NCI-H345 treated with DMSO at 0.1 percent for 48 hours (cell line): Measurements from ENCODE around the gene KRTAP16-1.
"Not testable (repeated sequence)": the region's sequence is repeated elsewhere in the genome, so short reads cannot be mapped to it uniquely, and the experiment has no call there.

Experiments
- DNase-seq: peaks from one replicate; lab custom pipeline; 2025; ENCODE audit not compliant: unreplicated experiment; lab: John Stamatoyannopoulos, UW

Gene KRTAP16-1

DNA sequence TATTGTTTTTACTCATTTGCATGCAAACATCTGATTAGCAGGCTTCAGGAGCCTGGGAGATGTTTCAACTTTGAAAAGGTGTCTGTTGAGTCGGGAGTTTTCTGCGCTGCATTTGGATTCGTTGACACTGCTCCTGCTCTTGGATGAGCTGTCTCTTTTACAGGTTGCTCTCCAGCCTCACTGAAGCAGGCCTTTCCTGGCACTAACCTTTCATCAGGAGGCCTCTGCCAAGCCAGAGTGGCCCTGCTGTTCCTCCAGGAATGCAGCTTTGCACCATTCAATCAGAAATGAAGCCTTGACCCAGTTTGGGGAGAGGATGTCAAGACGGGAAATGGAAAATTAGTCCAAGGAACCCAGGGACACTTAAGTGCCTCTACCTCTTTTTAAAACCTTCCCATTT is 6.1 kb downstream of the KRTAP16-1 start:
- DNase-seq = no peak

DNA sequence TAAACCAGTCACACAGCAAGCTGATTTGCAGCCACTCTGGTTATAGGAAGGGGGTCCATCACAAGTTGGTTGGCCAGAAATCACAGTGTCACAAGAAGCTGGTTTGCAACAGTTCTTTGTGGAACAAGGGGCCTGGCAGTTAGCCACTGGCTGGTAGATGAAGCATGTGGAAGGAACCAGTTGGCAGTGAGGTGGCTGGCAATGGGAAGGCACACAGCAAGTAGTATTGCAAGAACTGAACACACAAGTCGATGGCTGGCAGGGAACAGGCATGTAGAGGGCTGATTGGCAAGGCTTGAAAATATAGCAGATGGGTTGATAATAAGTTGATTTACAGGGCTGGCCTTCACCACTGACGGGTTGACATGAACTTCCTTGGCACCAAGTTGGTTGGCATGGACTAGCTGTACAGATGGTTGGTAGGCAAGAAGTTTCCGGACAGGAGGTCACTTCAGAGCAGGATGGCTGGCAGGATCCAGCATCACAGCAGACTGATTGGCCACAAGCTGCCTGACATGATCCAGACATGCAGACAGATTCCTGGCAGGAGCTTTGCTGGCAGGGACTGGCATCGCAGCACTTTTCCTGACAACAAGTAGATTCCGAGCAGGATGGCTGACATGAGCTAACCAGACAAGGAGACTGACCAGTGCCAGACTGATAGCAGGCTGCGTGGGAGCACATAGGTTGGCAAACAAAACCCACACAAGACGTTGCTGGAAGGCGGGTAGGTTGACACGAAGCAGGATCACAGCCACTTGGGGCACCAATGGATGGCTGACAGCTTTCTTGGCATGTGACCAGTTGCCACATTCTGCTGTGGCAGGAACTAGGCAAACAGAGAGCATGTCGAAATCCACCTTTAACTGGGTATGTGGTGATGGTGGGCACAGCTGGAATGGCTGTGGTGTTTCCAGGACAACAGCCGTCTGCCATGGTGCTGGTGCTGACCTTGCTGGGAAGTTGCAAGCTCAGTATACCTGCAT is 6.9 kb downstream of the KRTAP16-1 start, which contains the start of gene KRTAP29-1:
Gene KRTAP29-1, minus strand, starts transcription at position 936 of the 986 bp plus-strand sequence. Its CDS starts 0 bp downstream, at position 936.
- DNase-seq = no peak

DNA sequence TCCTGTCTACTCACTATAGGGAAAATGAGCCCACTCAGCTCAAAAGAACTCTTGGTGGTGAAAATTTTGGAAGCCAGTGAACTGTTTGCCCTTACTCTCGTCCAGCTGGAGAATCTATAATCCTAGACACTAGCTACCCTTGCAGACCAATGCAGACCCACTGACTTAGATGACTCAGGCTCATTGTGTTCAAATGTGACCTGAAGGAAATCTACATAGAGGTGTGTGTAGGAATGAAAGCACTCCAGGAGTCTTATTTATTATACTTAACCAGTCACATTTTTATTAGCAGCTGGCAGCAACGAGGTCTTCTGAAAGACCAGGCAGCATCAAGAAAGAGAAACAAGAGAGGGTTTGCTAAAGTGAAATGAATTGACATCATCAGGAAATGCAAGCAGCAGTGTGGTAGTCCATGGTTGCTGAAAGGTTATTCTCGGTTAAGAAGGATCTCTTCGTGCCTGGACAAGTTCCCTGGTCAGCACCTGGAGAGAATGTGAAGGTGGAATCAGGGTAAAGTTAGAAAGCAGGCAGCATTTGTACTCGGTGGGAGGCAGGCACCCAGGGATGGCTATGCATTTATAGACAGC is 7.8 kb downstream of the KRTAP16-1 start:
- DNase-seq = no peak

DNA sequence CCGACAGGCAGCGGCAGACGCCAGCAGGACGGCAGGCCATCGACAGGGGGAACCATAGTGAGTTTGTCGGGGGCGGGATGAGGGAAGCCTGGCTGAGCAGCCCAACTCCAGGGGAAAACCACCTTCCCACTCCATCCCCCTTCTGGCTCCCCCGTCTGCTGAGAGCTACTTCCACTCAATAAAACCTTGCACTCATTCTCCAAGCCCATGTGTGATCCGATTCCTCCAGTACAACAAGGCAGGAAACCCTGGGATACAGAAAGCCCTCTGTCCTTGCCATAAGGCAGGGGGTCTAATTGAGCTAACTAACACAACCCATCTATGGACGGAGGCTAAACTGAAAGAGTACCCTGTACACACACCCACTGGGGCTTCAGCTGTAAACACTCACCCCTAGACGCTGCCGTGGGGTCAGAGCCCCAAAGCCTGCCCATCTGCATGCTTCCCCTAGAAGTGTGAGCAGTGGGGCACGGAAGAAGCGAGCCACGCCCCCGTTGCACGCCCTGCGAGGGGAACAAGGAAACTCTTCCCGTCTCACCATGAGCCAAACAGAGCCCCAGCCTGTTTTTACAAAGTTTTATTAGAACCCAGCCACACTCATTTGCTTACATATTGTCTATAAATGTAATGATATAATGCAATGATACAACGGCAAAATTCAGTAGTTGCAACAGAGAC is 10.5 kb downstream of the KRTAP16-1 start:
- no peak for DNase-seq

DNA sequence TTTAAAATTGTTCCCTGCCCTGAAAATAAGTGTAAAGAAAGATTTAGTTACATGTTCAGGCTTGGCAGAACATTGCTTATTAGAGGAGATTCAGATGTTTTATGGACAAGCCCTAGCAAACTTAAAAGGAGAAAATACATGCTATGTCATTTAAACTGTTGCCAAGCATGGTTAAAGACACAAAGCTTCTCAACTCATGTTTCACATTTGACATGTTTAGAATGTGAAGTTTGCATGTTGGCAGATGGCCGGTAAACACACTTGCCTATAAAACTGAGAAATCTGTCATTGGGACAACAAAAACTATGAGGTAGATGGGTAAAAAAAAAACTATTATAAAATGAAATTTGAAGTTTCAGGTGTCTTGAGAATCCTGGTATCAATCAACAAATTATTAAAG is 12.3 kb downstream of the KRTAP16-1 start:
- DNase-seq = no peak

DNA sequence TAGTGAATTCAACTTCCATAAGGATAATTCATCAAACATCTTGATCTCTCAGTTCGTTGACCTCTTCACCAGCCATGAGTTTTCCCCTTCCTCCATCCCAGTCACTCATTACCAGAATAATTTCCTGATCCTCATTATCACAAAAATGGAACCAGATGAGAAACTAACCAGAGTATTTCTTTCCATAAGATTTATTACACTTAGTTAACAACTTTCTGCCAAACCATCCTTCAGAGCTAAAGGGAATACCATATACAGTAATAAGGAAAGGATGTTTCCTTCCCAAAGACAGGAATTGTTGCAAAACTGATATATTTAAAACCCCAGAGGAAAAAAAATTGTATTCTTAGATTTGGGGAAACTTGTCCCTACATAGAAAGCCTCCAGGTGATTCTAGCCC is 15.1 kb downstream of the KRTAP16-1 start:
- DNase-seq = no peak

DNA sequence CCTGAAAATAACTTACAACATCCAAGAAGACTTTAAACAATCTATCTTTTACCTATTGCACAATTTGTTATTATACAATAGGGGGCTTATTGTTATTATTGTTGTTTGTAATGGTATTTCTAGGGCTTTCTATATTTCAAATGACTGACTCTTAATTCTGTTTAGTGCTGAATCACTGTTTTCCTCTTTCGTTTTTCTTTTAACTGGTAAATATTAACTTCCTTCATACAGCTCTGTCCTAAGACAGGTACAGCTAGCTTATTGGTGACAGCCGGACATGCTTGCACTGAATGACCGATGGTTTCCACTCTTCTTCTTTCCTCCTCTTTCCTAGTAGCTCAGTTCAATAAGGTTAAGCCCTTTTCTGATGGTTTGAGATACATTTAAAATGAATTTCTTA is 22.1 kb downstream of the KRTAP16-1 start:
- no peak for DNase-seq

DNA sequence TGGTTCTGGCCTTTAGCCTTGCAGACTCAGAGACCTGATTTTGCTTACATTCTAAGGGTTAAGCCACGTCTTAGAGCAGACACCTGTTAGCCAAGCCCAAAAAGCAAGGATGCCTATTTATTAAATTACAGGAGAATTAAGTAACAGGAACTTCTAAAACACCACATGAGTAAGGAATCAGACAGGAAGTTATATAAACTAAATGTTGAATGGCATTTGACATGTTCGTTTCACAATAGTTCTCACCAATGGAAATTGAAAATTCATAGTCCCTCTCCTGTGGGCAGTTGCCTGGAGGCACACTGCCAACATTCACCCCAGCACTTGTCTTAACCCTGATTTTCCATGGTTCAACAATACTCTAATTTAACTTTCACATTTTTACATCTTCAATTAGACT is 24.6 kb downstream of the KRTAP16-1 start:
- DNase-seq = no peak

DNA sequence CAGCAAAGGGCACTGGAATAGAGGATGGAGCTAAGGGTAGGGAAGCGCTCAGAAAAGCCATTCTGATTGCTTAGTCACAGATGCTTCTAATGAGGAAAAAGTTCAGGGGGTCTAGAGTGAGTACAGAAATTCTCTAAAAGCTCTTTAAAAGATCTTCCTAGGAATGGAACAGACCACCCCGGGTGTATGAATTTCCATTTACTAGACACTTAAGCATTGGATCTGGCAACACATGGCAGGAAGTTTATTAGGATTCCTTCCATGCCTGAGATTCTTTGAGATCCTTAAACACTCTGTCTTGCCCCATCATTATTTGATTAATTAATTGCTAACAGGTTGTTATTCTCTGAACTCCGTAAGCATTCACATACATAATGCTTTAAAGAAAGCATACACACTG is 25.1 kb downstream of the KRTAP16-1 start:
- no peak for DNase-seq

DNA sequence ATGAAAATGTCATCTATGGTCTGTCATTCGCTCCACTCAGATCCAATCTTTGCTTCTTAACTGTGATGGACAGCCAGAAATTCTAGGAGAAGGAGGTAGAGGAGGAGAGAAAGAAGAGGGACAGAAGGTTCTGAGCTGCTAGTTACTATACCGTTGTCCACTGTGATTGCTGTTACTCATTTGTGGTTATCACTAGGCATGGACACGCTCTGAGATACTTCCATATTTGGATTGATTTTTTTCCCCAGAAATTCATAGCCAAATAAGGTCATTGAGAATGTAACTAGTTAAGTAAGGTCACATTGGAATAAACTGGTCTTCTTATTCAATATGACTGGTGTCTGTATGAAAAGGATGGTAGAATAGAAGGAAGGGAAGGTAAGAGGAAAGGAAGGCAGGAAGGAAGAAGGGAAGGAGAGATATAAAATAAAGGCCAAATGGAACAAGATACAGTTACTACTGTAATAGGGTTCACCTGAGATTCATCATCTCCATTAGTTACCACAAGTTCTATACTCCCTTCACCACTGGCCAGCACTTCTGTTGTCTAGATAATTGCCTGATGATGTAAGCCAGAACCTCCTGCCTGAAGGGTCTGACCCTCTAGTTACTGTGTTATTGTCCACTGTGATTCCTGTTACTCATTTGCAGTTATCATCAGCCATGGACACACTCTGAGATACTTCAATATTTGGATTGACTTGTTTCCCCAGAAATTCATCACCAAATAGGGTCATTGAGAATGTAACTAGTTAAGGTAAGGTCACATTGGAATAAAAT is 30.7 kb downstream of the KRTAP16-1 start:
- no peak for DNase-seq

DNA sequence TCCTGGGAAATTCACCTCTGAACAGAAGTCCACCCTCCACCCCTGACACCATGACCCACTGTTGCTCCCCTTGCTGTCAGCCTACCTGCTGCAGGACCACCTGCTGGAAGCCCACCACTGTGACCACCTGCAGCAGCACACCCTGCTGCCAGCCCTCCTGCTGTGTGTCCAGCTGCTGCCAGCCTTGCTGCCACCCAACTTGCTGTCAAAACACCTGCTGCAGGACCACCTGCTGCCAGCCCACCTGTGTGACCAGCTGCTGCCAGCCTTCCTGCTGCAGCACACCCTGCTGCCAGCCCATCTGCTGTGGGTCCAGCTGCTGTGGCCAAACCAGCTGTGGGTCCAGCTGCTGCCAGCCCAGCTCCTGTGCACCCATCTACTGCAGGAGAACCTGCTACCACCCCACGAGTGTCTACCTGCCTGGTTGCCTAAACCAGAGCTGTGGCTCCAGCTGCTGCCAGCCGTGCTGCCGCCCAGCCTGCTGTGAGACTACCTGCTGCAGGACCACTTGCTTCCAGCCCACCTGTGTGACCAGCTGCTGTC is 33.4 kb downstream of the KRTAP16-1 start, which contains the start of gene KRTAP9-7:
Gene KRTAP9-7, plus strand, starts transcription at position 51 of the 543 bp plus-strand sequence. Its CDS starts 0 bp downstream, at position 51.
- DNase-seq = not testable (repeated sequence)

DNA sequence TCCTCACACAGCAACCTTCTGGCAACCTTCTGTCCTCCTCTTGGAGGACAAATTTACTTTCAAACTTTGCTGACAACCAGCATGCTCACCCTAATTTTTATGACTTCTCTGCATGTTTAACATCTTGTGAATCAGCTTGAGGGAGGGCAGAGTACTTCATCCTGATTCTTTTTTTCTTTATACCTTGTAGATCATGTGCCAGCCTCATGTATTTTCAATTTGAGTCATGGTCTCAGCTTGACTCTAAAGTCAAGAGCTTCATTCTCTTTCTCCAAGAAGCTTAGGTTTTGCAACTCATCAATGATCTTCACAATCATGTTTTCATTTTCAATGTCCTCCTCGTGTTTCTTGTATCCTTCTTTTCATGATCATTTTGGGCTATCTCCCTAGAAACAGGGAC is 37.3 kb downstream of the KRTAP16-1 start:
- no peak for DNase-seq

DNA sequence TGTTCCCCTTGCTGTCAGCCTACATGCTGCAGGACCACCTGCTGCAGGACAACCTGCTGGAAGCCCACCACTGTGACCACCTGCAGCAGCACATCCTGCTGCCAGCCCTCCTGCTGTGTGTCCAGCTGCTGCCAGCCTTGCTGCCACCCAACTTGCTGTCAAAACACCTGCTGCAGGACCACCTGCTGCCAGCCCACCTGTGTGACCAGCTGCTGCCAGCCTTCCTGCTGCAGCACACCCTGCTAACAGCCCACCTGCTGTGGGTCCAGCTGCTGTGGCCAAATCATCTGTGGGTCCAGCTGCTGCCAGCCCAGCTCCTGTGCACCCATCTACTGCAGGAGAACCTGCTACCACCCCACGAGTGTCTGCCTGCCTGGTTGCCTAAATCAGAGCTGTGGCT is 37.8 kb downstream of the KRTAP16-1 start:
- DNase-seq = not testable (repeated sequence)

DNA sequence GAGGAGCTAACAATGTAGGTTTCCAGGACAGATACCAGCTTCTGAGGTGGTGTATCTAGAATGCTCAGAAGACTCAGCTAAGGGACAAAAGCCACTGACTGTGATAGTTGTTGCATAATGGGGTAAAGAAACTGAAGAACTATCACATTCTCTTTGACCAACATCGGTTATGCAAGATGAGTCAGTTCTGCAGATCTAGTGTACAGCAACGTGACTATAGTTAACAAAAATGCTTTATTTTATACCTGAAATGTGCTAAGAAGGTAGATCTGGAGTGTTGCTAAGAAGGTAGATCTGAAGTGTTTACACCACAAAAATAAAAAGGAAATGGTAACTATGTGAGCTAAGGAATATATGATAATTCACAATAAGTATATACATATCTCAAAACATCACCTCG is 41.4 kb downstream of the KRTAP16-1 start:
- DNase-seq = no peak

DNA sequence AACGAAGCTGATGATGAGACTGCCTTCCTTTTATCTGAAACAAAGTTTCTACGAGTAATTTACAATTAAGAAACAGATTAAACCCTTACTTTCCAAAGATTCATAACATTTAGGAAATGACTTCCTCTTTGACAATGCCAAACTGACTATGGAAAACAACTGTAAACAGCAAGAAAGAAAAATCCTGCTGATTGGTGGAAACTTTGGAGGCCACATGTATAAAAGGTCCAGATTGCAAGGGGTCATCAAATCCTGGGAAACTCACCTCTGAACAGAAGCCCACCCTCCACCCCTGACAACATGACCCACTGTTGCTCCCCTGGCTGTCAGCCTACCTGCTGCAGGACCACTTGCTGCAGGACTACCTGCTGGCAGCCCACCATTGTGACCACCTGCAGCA is 44.0 kb downstream of the KRTAP16-1 start, which contains the start of gene KRTAP9-6:
Gene KRTAP9-6, plus strand, starts transcription at position 301 of the 400 bp plus-strand sequence. Its CDS starts 0 bp downstream, at position 301.
- DNase-seq = no peak

DNA sequence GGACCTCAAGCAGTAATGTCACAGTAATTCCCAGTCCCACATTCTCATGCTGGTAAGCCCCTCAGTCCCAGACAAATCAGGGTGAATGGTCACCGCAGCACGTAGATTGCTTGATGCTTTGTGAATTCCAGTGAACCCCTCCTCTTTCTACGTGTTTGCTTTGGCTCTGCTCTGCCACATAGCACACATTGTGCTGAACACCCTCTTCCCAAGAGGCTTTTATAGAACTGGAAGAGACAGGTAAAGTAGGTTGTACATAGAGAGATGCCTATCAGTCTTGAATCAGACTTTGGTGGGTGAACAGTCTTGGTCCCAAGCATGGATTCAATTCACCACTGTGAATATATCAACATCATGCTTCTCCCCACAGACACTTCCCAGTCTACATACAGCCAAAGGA is 44.5 kb downstream of the KRTAP16-1 start:
- DNase-seq = no peak

DNA sequence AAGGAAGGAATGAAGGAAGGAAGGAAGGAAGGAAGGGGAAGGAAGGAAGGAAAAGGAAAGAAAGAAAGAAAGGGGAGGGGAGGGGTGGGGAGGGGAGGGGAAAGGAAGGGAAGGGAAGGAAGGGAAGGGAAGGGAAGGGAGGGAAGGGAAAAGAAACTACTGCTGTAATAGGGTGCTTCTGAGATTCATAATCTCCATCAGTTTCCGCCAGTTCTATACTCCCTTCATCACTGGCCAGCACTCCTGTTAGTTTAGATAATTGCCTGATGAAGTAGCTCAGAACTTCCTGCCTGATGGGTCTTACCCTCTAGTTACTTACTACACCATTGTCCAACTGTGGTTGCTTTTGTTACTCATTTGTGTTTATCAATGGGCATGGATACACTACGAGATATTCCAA is 45.9 kb downstream of the KRTAP16-1 start:
- no peak for DNase-seq

DNA sequence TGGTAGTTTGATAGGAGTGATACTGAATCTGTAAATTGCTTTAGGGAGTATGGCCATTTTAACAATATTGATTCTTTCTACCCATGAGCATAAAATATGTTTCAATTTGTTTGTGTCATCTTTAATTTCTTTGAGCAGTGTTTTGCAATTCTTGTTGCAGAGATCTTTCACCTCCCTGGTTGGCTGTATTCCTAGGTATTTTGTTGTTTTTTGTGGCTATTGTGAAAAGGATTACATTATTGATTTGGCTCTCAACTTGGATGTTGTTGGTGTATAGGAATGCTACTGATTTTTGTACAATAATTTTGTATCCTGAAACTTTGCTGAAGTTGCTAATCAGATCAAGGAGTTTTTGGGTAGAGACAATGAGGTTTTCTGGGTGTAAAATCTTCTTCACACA is 50.7 kb downstream of the KRTAP16-1 start:
- no peak for DNase-seq
